Esophagus squamous epithelium (tissue), 5 donors: ENCODE data around the gene AADACL2. TPM values are rescaled to one million over a fixed set of nuclear protein-coding genes. Genes with fewer than 3 reads are reported as not detected.

Source experiments
- DNase-seq: peaks from one replicate; lab custom pipeline; 2025; lab: John Stamatoyannopoulos, UW
- H3K27ac ChIP-seq, 4 donors: fragments of 200-600 bp; sonication (generic); one replicate each; pipeline ENCODE4 v1.5.1; 2016 to 2019; ENCODE audit warnings: mild to moderate bottlenecking in 1 of 4
- H3K27me3 ChIP-seq, 4 donors: fragments of 200-600 bp; sonication (generic); 1 replicate in 3 of 4; 2 replicates in 1 of 4; pipeline versions ENCODE4 v1.5.1 to v1.6.0; 2017 to 2021; ENCODE audit warnings: antibody characterized with exemption in 1 of 4
- H3K36me3 ChIP-seq, 3 donors: fragments of 200-600 bp; sonication (generic); one replicate each; pipeline ENCODE4 v1.5.1; 2016 to 2019
- H3K4me1 ChIP-seq, 3 donors: fragments of 200-600 bp; sonication (generic); one replicate each; pipeline ENCODE4 v1.5.1; 2017 to 2019
- H3K4me3 ChIP-seq, 4 donors: fragments of 200-600 bp; sonication (generic); 1 replicate in 3 of 4; 2 replicates in 1 of 4; pipeline ENCODE4 v1.5.1; 2016 to 2019; ENCODE audit warnings: mild to moderate bottlenecking in 2 of 4, moderate library complexity in 1 of 4
- H3K9me3 ChIP-seq, 3 donors: fragments of 200-600 bp; sonication (generic); one replicate each; pipeline ENCODE4 v1.5.1; 2016 to 2019
- POLR2A ChIP-seq, 4 donors: fragments of 450-650 bp; IDR thresholded peaks; one replicate each; pipeline ENCODE4 v1.6.1; 2017; ENCODE audit warnings: antibody characterized with exemption in 4 of 4, mild to moderate bottlenecking in 4 of 4, moderate library complexity in 3 of 4
- WGBS, 2 donors: methylation state at CpG; one replicate each; pipeline ENCODE4 v1.1.5; 2018; 5-methylcytosine and 5-hydroxymethylcytosine counted together
- intact Hi-C: fragments of 100-400 bp; cut with DNase I; formaldehyde crosslinking; loops from one replicate; pipeline ENCODE4 v1.15.0; 2022
- total RNA-seq, 4 donors: library from RNA; depleted of rRNA; stranded (reverse); fragments of >200 nt; gene quantifications; one replicate each; pipeline ENCODE4 v1.1.0, GENCODE V29; 2016
- TF ChIP-seq, protein P1 (sequence below), 6 experiments: fragments of 450-650 bp in 4 of 6; fragments of 200-600 bp in 2 of 6; sonication (generic) in 2 of 6; IDR thresholded peaks; one replicate each; pipeline ENCODE4 v1.5.1; 2016 to 2019; ENCODE audit warnings: antibody characterized with exemption in 6 of 6, mild to moderate bottlenecking in 4 of 6, moderate library complexity in 4 of 6
- donor health status: DM: yes; HTN: yes; CAD: no.

The AADACL2 gene, protein sequence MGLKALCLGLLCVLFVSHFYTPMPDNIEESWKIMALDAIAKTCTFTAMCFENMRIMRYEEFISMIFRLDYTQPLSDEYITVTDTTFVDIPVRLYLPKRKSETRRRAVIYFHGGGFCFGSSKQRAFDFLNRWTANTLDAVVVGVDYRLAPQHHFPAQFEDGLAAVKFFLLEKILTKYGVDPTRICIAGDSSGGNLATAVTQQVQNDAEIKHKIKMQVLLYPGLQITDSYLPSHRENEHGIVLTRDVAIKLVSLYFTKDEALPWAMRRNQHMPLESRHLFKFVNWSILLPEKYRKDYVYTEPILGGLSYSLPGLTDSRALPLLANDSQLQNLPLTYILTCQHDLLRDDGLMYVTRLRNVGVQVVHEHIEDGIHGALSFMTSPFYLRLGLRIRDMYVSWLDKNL
- under 1 TPM in 3 of 4 donors, not detected in 1; 0.18 to 0.47 (median 0.19) TPM for total RNA-seq

DNA sequence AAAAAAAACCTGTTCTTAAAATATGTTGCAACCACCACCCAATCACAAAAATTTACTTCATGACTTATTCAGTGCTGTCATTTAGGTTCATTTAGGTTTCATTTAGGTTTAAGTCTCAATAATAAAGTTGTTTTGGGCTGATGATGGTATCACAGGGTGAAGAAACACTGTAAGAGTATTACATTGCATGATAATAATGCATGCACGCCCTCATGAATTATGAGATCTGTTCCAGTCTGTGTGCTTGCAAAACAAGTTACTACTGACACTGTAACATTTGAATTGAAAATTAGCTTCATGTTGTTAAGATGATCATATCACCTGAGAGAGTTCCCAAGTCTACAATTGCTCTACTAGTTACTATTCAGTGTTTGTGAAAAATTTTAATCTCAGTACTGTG lies at the start of gene AADACL2:
AADACL2 (plus strand) TSS at position 315 of the 400 bp plus-strand sequence. CDS start 109 bp downstream, outside the sequence.
- WGBS, 2 donors, result 71 to 88% methylated on average over 1 of the region's 1 CpG
- no peak within 1 kb of the TSS for H3K4me3 ChIP-seq

DNA sequence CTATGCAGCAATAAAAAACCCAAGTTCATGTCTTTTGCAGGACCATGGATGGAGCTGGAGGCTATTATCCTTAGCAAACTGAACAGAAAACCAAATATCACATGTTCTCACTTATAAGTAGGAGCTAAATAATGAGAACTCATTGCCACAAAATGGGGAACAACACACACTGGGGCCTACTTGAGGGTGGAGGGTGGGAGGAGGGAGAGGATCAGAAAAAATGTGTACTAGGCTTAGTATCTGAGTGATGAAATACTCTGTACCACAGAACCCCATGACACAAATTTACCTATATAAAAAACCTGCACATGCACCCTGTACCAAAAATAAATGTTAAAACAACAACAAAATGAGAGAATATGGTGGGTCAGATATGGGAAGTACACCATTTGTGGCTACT lies 49.6 kb upstream of the AADACL2 start:
- no peaks in the 10 kb centered on the region for H3K9me3 ChIP-seq
- H3K36me3 ChIP-seq, result no peaks in the 10 kb centered on the region
- no peaks in the 10 kb centered on the region for H3K27me3 ChIP-seq
- DNase-seq, result no peak
- H3K4me3 ChIP-seq, result no peak overlapping the region
- H3K4me1 ChIP-seq, result peaks cover 0 to 8% (median 0%) of the 10 kb centered on the region in 3 donors
- no peak overlapping the region for H3K27ac ChIP-seq
- intact Hi-C loops, result no loop called here
- TF ChIP-seq POLR2A (IDR thresholded peaks at IDR 0.05), result no peak
- TF ChIP-seq, protein P1, sequence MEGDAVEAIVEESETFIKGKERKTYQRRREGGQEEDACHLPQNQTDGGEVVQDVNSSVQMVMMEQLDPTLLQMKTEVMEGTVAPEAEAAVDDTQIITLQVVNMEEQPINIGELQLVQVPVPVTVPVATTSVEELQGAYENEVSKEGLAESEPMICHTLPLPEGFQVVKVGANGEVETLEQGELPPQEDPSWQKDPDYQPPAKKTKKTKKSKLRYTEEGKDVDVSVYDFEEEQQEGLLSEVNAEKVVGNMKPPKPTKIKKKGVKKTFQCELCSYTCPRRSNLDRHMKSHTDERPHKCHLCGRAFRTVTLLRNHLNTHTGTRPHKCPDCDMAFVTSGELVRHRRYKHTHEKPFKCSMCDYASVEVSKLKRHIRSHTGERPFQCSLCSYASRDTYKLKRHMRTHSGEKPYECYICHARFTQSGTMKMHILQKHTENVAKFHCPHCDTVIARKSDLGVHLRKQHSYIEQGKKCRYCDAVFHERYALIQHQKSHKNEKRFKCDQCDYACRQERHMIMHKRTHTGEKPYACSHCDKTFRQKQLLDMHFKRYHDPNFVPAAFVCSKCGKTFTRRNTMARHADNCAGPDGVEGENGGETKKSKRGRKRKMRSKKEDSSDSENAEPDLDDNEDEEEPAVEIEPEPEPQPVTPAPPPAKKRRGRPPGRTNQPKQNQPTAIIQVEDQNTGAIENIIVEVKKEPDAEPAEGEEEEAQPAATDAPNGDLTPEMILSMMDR (IDR thresholded peaks at IDR 0.05), result no peak

More for the DNA sequence above, at the start of gene AADACL2:
- Histone ChIP-seq H3K36me3 (no peaks in the 10 kb centered on the region), H3K4me1 (peaks cover 0 to 4% (median 0%) of the 10 kb centered on the region in 3 donors), H3K9me3 (no peaks in the 10 kb centered on the region), H3K27me3 (no peaks in the 10 kb centered on the region), H3K27ac (no peak within 1 kb of the TSS)
- no peak for DNase-seq
- no peak for TF ChIP-seq POLR2A (IDR thresholded peaks at IDR 0.05)
- TF ChIP-seq, protein P1 (IDR thresholded peaks at IDR 0.05), result no peak
- intact Hi-C loops, result no loop called here

DNA sequence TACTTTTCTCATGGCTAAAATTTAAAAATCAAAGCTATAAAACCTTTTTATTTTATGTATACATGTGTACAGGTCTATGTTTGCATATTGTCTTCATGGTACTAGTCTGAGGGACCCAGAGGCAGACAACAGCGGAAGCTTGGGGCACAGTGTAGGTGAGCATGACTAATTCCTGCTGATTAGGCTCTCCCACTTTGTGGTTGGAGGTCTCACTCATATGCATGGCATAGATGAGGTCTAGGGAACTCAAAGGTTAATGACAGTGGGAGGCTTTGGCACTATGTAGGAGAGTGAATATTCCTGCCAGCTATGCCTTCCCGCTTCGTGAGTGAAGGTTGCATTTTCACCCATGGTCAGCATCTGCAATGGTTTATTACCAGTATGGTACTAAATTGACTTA lies 47.5 kb upstream of the AADACL2 start:
- intact Hi-C loops, result no loop called here
- no peaks in the 10 kb centered on the region for H3K36me3 ChIP-seq
- WGBS, 2 donors, result 84 to 94% methylated on average over 3 of the region's 3 CpGs
- TF ChIP-seq POLR2A (IDR thresholded peaks at IDR 0.05), result no peak
- TF ChIP-seq, protein P1 (IDR thresholded peaks at IDR 0.05), result no peak
- no peak for DNase-seq
- H3K4me3 ChIP-seq, result no peak overlapping the region
- no peaks in the 10 kb centered on the region for H3K9me3 ChIP-seq
- H3K27ac ChIP-seq, result no peak overlapping the region
- peaks cover 0 to 8% (median 0%) of the 10 kb centered on the region in 3 donors for H3K4me1 ChIP-seq
- no peaks in the 10 kb centered on the region for H3K27me3 ChIP-seq

DNA sequence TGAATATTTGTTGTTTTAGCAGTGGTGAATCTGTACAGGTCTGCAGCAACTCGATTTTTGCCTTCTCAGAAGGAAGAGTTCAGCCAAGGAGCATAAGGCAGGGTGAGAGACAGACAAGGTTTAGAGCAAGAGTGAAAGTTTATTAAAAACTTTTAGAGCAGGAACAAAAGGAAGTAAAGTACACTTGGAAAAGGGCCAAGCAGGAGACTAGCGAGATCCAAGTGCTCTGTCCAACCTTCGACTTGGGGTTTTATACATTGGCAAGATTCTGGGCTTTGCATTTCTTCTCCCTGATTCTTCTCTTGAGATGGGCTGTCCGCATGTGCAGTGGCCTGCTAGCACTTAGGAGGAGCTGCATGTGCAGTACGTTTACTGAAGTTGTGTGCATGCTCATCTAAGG lies 46.7 kb upstream of the AADACL2 start:
- WGBS, 2 donors, result 12 to 21% methylated on average over 5 of the region's 5 CpGs
- peaks cover 0 to 8% (median 0%) of the 10 kb centered on the region in 3 donors for H3K4me1 ChIP-seq
- TF ChIP-seq, protein P1 (IDR thresholded peaks at IDR 0.05), result no peak
- TF ChIP-seq POLR2A (IDR thresholded peaks at IDR 0.05), result no peak
- no peaks in the 10 kb centered on the region for H3K9me3 ChIP-seq
- no peak overlapping the region for H3K27ac ChIP-seq
- no peaks in the 10 kb centered on the region for H3K36me3 ChIP-seq
- intact Hi-C loops, result no loop called here
- H3K4me3 ChIP-seq, result no peak overlapping the region
- DNase-seq, result no peak
- H3K27me3 ChIP-seq, result no peaks in the 10 kb centered on the region

DNA sequence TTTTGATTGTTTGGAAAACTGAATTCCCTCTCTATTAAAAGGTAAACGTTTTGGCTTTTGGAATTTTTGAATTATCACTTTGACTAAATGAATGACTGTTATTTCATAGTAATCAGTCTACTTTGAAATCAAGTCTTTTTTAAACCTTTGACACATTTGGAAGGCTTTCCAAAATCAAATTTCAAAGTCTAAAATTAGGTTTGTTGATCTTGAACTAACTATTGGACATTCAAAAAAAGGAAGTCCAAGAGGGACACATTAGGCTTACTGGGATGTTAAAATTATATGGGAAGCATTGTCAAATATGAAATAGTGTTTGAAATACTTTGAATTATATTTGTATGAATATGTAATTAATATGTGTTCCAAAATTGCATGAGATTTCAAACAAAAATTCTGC lies 45.2 kb upstream of the AADACL2 start:
- H3K4me1 ChIP-seq, result peaks cover 0 to 8% (median 0%) of the 10 kb centered on the region in 3 donors
- no peak overlapping the region for H3K27ac ChIP-seq
- H3K36me3 ChIP-seq, result no peaks in the 10 kb centered on the region
- intact Hi-C loops, result no loop called here
- H3K4me3 ChIP-seq, result no peak overlapping the region
- no peaks in the 10 kb centered on the region for H3K27me3 ChIP-seq
- WGBS, 2 donors, result 22 to 32% methylated on average over 1 of the region's 1 CpG
- no peaks in the 10 kb centered on the region for H3K9me3 ChIP-seq
- TF ChIP-seq, protein P1 (IDR thresholded peaks at IDR 0.05), result no peak
- DNase-seq, result no peak
